NAMALWA (cell line): ENCODE results near the gene TGM2.

ENCODE experiments used
- DNase-seq: peaks from one replicate; pipeline ENCODE4 v3.0.0-alpha.2; 2015; ENCODE audit warnings: low spot score

Gene TGM2

GRCh38 chr20:38092915-38093314 is 72.2 kb downstream of the TGM2 start:
- DNase-seq, result no peak

GRCh38 chr20:38092260-38092857 is 72.7 kb downstream of the TGM2 start:
- DNase-seq, result no peak

GRCh38 chr20:38091441-38092216 is 73.4 kb downstream of the TGM2 start:
- peak; percentile 36 for DNase-seq

GRCh38 chr20:38090061-38090460 is 75.0 kb downstream of the TGM2 start:
- no peak for DNase-seq

GRCh38 chr20:38089500-38089899 is 75.6 kb downstream of the TGM2 start:
- no peak for DNase-seq

- no peak for DNase-seq
These were observed 80.0 kb downstream of the TGM2 start for GRCh38 chr20:38085026-38085425.

- DNase-seq, result no peak
These were observed 80.6 kb downstream of the TGM2 start for GRCh38 chr20:38084425-38084951.

GRCh38 chr20:38083338-38084048 is 81.6 kb downstream of the TGM2 start:
- no peak for DNase-seq

GRCh38 chr20:38082894-38083293 is 82.2 kb downstream of the TGM2 start:
- no peak for DNase-seq

GRCh38 chr20:38081575-38081974 is 83.5 kb downstream of the TGM2 start:
- no peak for DNase-seq

GRCh38 chr20:38079353-38079752 is 85.7 kb downstream of the TGM2 start:
- DNase-seq, result no peak

GRCh38 chr20:38078084-38078483 is 87.0 kb downstream of the TGM2 start:
- DNase-seq, result no peak
